GM23248 (cell line): ENCODE measurements around the gene COL6A1.

ENCODE experiments used
- EZH2 ChIP-seq: fragments of 200-600 bp; sonication (generic); IDR thresholded peaks from 2 replicates; pipeline ENCODE4 v1.6.1; 2018; ENCODE audit warnings: antibody characterized with exemption, mild to moderate bottlenecking; ENCODE audit not compliant: insufficient read depth, poor library complexity, severe bottlenecking
- EZH2phosphoT487 ChIP-seq: fragments of 200-600 bp; sonication (generic); IDR thresholded peaks from 2 replicates; pipeline ENCODE4 v1.6.1; 2018; ENCODE audit warnings: antibody characterized with exemption, moderate library complexity, mild to moderate bottlenecking, low read depth; ENCODE audit not compliant: insufficient read depth

DNA sequence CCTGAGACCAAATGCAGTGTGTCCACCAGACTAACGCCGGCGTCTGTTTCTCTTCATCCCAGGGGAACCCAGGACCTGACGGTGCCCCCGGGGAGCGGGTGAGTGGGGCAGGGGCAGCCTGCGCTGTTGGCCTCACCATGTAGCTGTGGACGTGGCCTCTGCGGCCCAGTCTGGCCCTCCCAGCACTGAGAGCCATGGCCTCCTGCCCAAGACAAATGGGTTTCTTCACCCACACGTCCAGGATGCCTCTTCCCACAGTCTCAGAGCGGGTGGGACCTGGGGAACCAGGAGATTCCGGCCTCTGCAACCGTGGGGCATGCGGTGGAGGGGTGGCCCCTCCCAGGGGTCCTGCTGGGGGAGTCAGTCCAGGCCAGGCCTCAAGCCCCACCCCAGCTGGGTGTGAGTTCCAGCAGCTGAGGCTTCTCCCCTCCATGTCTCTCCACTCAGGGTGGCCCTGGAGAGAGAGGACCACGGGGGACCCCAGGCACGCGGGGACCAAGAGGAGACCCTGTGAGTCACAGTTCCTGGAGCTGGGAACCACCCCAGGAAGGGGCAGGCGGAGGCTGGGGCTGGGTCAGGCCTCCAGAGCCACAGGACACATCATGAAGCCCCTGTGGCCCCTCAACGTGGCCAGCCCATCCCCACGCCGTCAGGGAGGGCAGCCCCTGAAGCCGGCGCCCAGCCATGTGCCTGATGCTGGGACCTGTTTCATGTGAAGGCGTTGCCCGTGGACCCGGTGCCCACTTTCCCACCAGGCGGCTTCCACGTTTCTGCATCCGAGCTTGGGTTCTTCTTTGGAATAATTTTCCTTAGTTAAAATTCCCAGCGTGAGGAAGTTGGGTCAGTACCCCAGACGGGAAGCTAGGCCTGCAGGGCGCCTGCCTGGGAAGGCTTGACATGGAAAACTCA, 11.0 kb downstream of the COL6A1 start:
- TF ChIP-seq EZH2phosphoT487: no peak
- no peak for TF ChIP-seq EZH2
